GM19438 (cell line): ENCODE data around the gene IFITM5.
A peak's percentile ranks its signal among the peaks of the same experiment; 100 is the strongest.
"Not testable (repeated sequence)": the region's sequence is repeated elsewhere in the genome, so short reads cannot be mapped to it uniquely, and the experiment has no call there.

Source experiments
- ATAC-seq: cut with Tn5 transposase; IDR thresholded peaks from one replicate; pipeline ENCODE4 v1.9.1; 2021; ENCODE audit warnings: low read depth; ENCODE audit not compliant: unreplicated experiment

The IFITM5 gene

DNA sequence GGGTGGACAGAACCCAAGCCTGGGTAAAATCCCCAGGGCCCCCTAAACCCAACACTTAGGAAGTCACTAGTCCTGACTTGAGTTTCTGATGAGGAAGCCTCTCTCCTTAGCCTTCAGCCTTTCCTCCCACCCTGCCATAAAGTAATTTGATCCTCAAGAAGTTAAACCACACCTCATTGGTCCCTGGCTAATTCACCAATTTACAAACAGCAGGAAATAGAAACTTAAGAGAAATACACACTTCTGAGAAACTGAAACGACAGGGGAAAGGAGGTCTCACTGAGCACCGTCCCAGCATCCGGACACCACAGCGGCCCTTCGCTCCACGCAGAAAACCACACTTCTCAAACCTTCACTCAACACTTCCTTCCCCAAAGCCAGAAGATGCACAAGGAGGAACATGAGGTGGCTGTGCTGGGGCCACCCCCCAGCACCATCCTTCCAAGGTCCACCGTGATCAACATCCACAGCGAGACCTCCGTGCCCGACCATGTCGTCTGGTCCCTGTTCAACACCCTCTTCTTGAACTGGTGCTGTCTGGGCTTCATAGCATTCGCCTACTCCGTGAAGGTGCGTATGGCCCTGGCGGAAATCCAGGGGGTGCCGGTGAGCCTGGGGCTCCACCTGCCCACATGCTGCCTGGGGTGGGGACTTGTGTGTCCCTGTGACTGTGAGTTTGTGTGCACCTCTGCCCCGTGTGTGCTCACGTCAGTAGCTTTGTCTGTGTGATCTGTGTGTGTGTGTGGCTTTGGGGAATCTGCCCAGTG, 14.6 kb upstream of the IFITM5 start, which contains the start of gene IFITM1:
Gene IFITM1 (plus strand): TSS at position 254 of the 767 bp plus-strand sequence. CDS start 131 bp downstream, at position 385.
- peak; percentile 41 for ATAC-seq

GRCh38 chr11:313304-313786, 14.0 kb upstream of the IFITM5 start:
- peak; percentile 1 for ATAC-seq

- no peak for ATAC-seq
These were observed 12.9 kb upstream of the IFITM5 start for GRCh38 chr11:312092-312816.

DNA sequence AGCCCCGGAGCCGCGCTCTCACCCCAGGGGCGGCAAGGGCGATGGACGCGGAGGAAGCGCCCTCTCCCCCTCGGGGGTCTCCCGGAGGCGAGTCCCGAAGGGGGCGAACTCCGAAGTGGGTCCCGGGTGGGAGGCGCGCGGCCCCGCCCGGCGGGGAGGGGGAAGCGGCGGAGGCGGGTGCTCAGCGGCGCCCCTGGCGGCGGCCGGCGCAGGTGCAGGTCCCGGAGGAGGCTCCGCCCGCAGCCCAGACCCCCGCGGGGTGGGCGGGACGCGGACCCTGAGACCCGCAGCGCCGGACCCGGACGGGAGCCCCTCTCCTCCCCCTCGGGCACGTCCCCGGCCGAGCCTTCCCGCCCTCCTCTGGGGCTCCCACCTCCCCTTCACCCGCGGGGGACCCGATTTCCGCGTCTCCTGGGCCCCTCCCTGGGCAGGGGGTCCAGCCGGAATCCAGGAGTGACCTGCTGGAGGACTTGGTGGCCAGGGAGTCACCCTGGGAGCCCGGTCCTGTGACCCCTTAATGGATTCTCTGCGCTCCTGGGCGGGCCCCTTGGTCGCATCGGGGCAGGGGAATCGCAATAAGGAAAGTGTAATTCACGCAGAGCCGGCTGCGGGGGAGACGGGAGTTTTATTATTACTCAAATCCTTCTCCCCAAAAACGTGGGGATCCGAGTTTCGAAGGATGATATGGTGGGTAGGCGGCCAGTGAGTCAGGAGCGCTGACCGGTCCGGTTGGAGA, 11.9 kb upstream of the IFITM5 start:
- not testable (repeated sequence) for ATAC-seq

GRCh38 chr11:309979-310572, 10.8 kb upstream of the IFITM5 start:
- not testable (repeated sequence) for ATAC-seq

GRCh38 chr11:308740-309665, 9.7 kb upstream of the IFITM5 start:
- not testable (repeated sequence) for ATAC-seq

DNA sequence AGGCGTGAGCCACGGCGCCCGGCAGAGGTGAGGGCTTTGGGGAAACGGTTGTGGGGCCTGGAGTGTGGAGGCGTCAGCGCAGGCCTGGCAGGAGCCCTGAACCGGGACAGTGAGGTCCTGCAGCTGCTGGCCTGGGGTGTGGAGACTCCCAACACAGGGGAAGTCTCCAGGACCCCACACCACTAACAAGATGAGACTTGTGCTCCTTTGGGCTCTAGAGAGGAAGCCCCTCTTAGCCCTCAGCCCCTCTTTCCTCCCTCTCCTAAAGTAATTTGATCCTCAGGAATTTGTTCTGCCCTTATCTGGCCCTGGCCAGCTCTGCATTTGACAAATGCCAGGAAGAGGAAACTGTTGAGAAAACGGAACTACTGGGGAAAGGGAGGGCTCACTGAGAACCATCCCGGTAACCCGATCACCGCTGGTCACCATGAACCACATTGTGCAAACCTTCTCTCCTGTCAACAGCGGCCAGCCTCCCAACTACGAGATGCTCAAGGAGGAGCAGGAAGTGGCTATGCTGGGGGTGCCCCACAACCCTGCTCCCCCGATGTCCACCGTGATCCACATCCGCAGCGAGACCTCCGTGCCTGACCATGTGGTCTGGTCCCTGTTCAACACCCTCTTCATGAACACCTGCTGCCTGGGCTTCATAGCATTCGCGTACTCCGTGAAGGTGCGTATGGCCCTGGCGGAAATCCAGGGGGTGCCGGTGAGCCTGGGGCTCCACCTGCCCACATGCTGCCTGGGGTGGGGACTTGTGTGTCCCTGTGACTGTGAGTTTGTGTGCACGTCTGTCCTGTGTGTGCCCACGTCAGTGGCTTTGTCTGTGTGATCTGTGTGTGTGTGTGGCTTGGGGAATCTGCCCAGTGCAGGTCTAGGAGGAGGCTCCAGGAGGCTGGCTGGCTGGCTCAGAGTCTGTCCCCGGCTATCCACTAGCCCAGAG, 8.7 kb upstream of the IFITM5 start, which contains the start of gene IFITM2:
Gene IFITM2 (plus strand): TSS at position 51 of the 943 bp plus-strand sequence. CDS start 377 bp downstream, at position 428.
- ATAC-seq: not testable (repeated sequence)

DNA sequence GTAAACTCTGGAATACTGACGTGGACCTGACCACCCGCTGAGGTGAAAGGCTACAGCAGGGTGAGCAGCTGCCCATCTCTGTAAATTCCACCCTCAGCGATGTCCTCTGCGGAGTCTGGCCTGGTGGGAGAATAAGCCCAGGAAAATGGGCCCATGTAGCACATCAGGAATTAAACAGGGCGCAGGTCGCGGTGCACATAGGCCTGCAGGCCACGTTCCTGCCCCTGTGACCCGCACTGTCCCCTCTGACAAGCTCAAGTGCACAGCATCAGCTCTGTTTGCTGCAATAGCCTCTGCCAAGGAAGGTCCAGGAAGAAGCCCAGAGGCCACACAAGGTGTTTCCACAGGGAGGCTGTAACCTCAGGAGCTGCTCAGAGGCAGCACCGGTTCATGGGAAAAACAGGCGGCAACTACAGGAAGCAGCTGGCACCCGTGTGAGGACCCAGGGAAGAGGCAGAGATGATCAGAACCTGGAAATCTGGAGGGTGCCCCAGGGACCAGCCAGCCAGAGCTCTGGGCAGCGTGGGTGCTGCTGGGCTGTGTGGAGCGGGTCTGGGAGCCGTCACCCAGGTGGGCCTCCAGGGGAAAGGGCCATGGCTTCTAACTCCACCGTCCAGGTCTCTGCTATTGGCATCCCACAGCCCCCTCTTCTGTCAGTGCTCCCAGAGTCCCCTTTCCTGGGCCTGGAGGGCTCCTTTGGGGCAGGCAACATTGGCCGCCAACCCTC, 7.5 kb upstream of the IFITM5 start:
- no peak for ATAC-seq

- no peak for ATAC-seq
These were observed 6.5 kb upstream of the IFITM5 start for GRCh38 chr11:305844-306211.

GRCh38 chr11:304915-305843, 5.9 kb upstream of the IFITM5 start:
- ATAC-seq: no peak

DNA sequence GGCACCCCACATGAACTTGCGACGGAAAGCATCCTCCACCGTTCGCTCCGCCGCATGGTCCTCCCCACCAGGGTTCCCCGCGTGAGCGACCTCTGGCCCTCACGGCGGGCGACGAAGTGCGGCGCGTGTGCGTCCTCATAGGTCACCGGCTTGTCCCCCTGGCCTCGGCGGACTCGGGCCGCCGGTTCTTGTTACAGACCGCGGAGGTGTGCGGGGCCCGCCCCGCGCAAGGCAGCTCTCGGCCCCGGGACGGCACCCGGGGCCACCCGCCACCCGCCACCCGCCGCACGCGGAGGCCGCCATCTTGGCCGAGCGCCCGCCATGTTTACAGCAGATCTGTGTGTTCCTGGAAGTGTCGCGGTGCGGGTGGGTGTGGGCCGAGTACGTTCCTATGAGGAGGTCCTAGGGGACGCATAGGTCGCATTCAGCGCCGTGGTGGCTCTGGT, 4.8 kb upstream of the IFITM5 start:
- no peak for ATAC-seq

DNA sequence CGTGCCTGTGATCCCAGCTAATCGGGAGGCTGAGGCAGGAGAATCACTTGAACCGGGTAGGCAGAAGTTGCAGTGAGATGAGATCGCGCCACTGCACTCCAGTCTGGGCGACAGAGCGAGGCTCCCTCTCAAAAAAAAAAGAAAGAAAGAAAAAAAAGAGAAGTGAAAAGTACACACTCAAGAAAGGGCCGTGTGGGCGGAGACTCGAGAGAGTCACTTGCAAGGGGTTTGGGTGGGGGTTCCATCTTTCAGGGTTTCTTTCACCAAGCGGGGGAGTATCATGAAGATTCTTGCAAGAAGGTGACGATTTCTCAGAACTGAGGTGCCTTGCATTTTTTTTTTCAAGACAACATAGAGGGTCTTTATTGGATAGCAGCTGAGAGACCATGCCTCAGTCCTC, 4.0 kb upstream of the IFITM5 start:
- no peak for ATAC-seq

DNA sequence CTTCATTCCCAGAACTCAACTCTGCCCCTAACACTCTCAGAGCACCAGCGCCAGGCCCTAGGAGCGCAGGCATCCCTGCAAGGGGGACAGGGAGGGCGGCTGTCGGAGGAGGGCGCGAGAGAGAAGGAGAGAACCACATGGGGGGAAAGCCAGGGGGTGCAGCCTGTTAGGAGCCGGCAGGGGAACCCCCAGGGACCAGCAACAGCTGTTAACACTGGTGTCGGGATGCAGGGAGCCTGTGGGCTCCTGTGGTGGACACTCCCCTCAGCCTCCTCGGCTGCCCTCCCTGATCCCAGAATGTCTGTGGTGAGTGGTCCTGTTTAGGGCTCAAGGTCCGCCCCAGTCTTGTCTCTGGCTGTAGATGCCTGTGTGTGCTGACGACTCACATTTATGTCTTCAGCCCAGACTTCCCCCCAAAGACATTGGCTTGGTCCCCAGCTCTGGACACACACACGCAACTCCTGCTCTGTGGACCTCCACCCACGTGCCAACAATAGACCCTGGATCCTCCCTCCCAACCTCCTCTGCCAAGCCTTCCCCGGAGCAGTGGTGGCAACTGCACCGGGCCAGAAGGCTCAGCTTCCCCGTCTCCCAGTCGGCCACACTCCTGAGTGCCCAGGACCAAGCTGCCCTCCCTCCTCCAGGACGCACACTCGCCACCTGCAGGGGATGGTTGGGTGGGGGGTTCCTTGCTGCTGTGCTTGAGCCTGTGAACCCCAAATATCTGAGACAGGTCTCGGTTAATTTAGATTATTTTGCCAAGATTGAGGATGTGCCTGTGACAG, 817 bp upstream of the IFITM5 start:
- ATAC-seq: no peak

DNA sequence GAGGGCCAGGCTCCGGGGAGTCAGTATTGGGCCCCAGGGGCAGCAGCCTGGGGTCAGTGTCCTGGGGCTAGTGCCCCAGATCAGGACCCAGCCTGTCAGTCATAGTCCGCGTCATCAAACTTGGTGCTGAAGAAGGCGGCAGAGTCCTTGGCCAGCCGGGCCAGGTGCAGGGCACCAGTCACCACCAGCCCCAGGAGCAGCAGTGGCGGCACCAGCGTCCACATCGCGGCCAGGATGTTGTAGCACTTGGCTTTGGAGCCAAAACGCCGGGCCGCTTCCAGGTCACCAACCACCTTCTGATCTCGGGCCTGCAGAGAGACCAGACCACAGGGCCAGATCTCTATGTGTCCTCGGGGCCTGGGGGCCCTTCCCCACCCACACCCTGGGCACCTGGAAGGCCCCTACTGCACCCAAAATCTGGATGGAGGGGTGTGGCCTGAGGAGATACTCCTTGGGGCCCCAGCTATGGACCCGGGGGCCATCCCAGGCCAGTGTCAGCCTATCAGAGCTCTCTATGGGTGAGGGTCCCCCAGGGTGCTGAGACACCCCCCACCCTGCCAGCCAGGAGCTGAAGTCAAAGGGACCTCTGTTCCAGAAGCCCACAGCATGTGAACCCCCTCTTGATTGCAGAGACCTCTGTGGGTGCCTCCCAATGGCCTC, 790 bp downstream of the IFITM5 start:
- ATAC-seq: no peak
